ENCODE measurements around the gene LAMA2.

The LAMA2 gene

GRCh38 chr6:129233458-129234134 lies 350.7 kb downstream of the LAMA2 start:
- DNase-seq, result no peak

GRCh38 chr6:129235167-129236000 lies 352.4 kb downstream of the LAMA2 start:
- no peak for DNase-seq

- no peak for DNase-seq
Measured at GRCh38 chr6:129236001-129236517, 353.1 kb downstream of the LAMA2 start.

- DNase-seq, result no peak
Measured at GRCh38 chr6:129238991-129239390, 356.1 kb downstream of the LAMA2 start.

- no peak for DNase-seq
Measured at GRCh38 chr6:129239825-129240491, 357.0 kb downstream of the LAMA2 start.

- DNase-seq, result no peak
Measured at GRCh38 chr6:129240492-129240853, 357.5 kb downstream of the LAMA2 start.

GRCh38 chr6:129242546-129242945 lies 359.6 kb downstream of the LAMA2 start:
- DNase-seq, result no peak

GRCh38 chr6:129243377-129243776 lies 360.4 kb downstream of the LAMA2 start:
- DNase-seq, result no peak

GRCh38 chr6:129248946-129249345 lies 366.0 kb downstream of the LAMA2 start:
- DNase-seq, result no peak

- DNase-seq, result peak; percentile 48
Measured at GRCh38 chr6:129251669-129252376, 368.9 kb downstream of the LAMA2 start.

GRCh38 chr6:129252377-129253071 lies 369.6 kb downstream of the LAMA2 start:
- DNase-seq, result no peak

GRCh38 chr6:129253242-129253641 lies 370.3 kb downstream of the LAMA2 start:
- no peak for DNase-seq

GRCh38 chr6:129253727-129254126 lies 370.8 kb downstream of the LAMA2 start:
- DNase-seq, result no peak

- DNase-seq, result no peak
Measured at GRCh38 chr6:129257196-129257595, 374.3 kb downstream of the LAMA2 start.

- DNase-seq, result no peak
Measured at GRCh38 chr6:129262661-129263060, 379.7 kb downstream of the LAMA2 start.

- no peak for DNase-seq
Measured at GRCh38 chr6:129263176-129263575, 380.2 kb downstream of the LAMA2 start.

GRCh38 chr6:129264480-129265045 lies 381.6 kb downstream of the LAMA2 start:
- DNase-seq, result no peak

- no peak for DNase-seq
Measured at GRCh38 chr6:129267028-129267427, 384.1 kb downstream of the LAMA2 start.

- DNase-seq, result no peak
Measured at GRCh38 chr6:129269076-129269475, 386.1 kb downstream of the LAMA2 start.

GRCh38 chr6:129269891-129270290 lies 387.0 kb downstream of the LAMA2 start:
- DNase-seq, result no peak

- DNase-seq, result no peak
Measured at GRCh38 chr6:129270450-129270849, 387.5 kb downstream of the LAMA2 start.

GRCh38 chr6:129273161-129273560 lies 390.2 kb downstream of the LAMA2 start:
- DNase-seq, result no peak

Measured in CD4-positive, alpha-beta T cell treated with Interleukin-4 for 4 hours (primary cell).